AG20443 (cell line): ENCODE results near the gene CNTLN.
A peak's percentile ranks its signal among the peaks of the same experiment; 100 is the strongest.
"Not testable (repeated sequence)": the region's sequence is repeated elsewhere in the genome, so short reads cannot be mapped to it uniquely, and the experiment has no call there.

Experiments used
- DNase-seq: peaks from one replicate; pipeline ENCODE4 v3.0.0; 2012; ENCODE audit warnings: low spot score, mixed read lengths

CNTLN gene

GRCh38 chr9:17402309-17402708 lies 267.5 kb downstream of the CNTLN start:
- DNase-seq: no peak

GRCh38 chr9:17403539-17403938 lies 268.7 kb downstream of the CNTLN start:
- no peak for DNase-seq

- DNase-seq: no peak
These were observed 280.1 kb downstream of the CNTLN start for GRCh38 chr9:17414986-17415385.

GRCh38 chr9:17422994-17423680 lies 288.3 kb downstream of the CNTLN start:
- DNase-seq: no peak

GRCh38 chr9:17423681-17424011 lies 288.8 kb downstream of the CNTLN start:
- DNase-seq: no peak

GRCh38 chr9:17425384-17425783 lies 290.5 kb downstream of the CNTLN start:
- no peak for DNase-seq

- no peak for DNase-seq
These were observed 298.7 kb downstream of the CNTLN start for GRCh38 chr9:17433526-17433925.

- no peak for DNase-seq
These were observed 302.0 kb downstream of the CNTLN start for GRCh38 chr9:17436854-17437253.

GRCh38 chr9:17437813-17438212 lies 303.0 kb downstream of the CNTLN start:
- DNase-seq: no peak

- DNase-seq: not testable (repeated sequence)
These were observed 310.3 kb downstream of the CNTLN start for GRCh38 chr9:17445126-17445525.

GRCh38 chr9:17453751-17454150 lies 318.9 kb downstream of the CNTLN start:
- DNase-seq: no peak

- DNase-seq: peak; percentile 48
These were observed 328.1 kb downstream of the CNTLN start for GRCh38 chr9:17462869-17463464.

GRCh38 chr9:17470036-17470813 lies 335.4 kb downstream of the CNTLN start:
- DNase-seq: no peak

GRCh38 chr9:17472126-17472525 lies 337.3 kb downstream of the CNTLN start:
- DNase-seq: no peak

GRCh38 chr9:17476401-17476800 lies 341.6 kb downstream of the CNTLN start:
- no peak for DNase-seq

- no peak for DNase-seq
These were observed 343.0 kb downstream of the CNTLN start for GRCh38 chr9:17477816-17478215.

GRCh38 chr9:17480966-17481365 lies 346.1 kb downstream of the CNTLN start:
- DNase-seq: no peak

- DNase-seq: peak; percentile 3
These were observed 346.7 kb downstream of the CNTLN start for GRCh38 chr9:17481565-17481964.

GRCh38 chr9:17484906-17485305 lies 350.1 kb downstream of the CNTLN start:
- DNase-seq: no peak

GRCh38 chr9:17486396-17486795 lies 351.6 kb downstream of the CNTLN start:
- no peak for DNase-seq

GRCh38 chr9:17487467-17487866 lies 352.6 kb downstream of the CNTLN start:
- no peak for DNase-seq

GRCh38 chr9:17488662-17489061 lies 353.8 kb downstream of the CNTLN start:
- no peak for DNase-seq

- DNase-seq: no peak
These were observed 355.3 kb downstream of the CNTLN start for GRCh38 chr9:17490110-17490509.
